ENCODE measurements around the gene WDR18.

The WDR18 gene

DNA sequence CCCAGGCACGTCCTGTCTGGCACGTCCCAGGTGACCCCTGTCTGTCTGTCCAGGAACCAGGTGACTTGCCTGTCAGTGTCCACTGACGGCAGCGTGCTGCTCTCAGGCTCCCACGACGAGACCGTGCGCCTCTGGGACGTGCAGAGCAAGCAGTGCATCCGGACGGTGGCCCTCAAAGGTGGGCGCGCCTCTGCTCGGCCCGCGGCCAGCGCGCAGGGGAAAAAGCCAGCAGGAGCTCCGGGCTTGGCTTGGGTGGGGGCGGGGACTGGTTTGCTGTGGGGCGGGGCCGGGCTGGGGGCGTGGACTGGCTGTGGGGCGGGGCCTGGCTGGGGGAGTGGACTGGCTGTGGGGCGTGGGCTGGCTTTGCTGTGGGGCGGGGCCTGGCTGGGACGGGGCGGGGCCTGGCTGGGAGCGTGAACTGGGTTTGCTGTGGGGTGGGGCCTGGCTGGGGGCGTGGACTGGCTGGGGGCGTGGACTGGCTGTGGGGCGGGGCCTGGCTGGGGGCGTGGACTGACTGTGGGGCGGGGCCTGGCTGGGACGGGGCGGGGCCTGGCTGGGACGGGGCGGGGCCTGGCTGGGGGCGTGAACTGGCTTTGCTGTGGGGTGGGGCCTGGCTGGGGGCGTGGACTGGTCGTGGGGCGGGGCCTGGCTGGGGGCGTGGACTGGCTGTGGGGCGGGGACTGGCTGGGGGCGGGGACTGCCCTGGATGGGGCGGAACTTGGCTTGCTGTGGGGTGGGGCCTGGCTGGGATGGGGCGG is 7.2 kb downstream of the WDR18 start:
- peak in 1 of 2 experiments; percentile 54 for DNase-seq (ENCODE audit: low read depth in 1 of 2, low spot score in 1 of 2)
- Histone ChIP-seq H3K27ac (replicated peaks) (no peak overlapping the region), H3K27me3 (ENCODE audit: insufficient read depth, poor library complexity, severe bottlenecking) (peaks cover 2% of the 10 kb centered on the region), H3K4me3 (replicated peaks; ENCODE audit: insufficient read depth, low read length) (no peak overlapping the region)
- TF ChIP-seq SPI1 (IDR thresholded peaks at IDR 0.05; ENCODE audit: borderline replicate concordance, low read depth) (no peak), GABPA (IDR thresholded peaks at IDR 0.05; ENCODE audit: low read depth) (no peak), POLR2AphosphoS5 (IDR thresholded peaks at IDR 0.05; ENCODE audit: low read depth) (no peak)
- TF ChIP-seq, protein P1, sequence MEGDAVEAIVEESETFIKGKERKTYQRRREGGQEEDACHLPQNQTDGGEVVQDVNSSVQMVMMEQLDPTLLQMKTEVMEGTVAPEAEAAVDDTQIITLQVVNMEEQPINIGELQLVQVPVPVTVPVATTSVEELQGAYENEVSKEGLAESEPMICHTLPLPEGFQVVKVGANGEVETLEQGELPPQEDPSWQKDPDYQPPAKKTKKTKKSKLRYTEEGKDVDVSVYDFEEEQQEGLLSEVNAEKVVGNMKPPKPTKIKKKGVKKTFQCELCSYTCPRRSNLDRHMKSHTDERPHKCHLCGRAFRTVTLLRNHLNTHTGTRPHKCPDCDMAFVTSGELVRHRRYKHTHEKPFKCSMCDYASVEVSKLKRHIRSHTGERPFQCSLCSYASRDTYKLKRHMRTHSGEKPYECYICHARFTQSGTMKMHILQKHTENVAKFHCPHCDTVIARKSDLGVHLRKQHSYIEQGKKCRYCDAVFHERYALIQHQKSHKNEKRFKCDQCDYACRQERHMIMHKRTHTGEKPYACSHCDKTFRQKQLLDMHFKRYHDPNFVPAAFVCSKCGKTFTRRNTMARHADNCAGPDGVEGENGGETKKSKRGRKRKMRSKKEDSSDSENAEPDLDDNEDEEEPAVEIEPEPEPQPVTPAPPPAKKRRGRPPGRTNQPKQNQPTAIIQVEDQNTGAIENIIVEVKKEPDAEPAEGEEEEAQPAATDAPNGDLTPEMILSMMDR (IDR thresholded peaks at IDR 0.05; ENCODE audit: insufficient read depth, low read length): no peak

DNA sequence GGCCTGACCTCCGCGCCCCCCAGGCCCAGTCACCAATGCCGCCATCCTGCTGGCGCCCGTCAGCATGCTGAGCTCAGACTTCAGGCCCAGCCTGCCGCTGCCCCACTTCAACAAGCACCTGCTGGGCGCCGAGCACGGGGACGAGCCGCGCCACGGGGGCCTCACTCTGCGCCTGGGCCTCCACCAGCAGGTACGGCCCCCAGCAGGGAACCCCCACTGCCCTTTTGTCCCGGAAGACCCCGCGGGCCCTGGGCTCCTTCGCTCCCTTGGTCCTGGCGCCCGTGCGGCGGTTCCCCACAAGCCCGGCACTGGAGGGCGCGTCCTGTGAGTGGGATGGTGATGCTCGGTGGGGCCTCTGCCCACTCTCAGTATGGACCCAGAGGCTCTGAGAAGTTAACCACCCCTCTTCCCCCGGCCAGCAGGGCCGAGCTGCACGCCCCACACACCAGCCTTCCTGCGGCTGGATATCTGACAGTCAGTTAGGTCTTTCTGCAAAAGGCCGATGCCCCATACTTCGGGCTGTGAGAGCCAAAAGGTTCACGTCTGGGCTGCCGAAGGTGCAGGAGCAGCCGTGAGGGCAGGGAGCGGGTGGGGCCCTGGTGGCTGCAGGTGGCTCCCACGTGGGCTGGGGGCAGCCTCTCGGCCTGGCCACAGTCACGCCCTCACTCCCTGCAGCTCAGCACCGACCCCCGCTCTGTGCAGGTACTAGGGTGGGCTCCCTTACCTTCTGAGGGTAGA is 8.0 kb downstream of the WDR18 start:
- DNase-seq (ENCODE audit: low read depth in 1 of 2, low spot score in 1 of 2): no peak
- H3K4me3 ChIP-seq (replicated peaks; ENCODE audit: insufficient read depth, low read length): no peak overlapping the region
- H3K27ac ChIP-seq (replicated peaks): no peak overlapping the region
- TF ChIP-seq, protein P1 (IDR thresholded peaks at IDR 0.05; ENCODE audit: insufficient read depth, low read length): no peak
- TF ChIP-seq POLR2AphosphoS5 (IDR thresholded peaks at IDR 0.05; ENCODE audit: low read depth) (no peak), SPI1 (IDR thresholded peaks at IDR 0.05; ENCODE audit: borderline replicate concordance, low read depth) (no peak), GABPA (IDR thresholded peaks at IDR 0.05; ENCODE audit: low read depth) (no peak)
- H3K27me3 ChIP-seq (ENCODE audit: insufficient read depth, poor library complexity, severe bottlenecking): peaks cover 10% of the 10 kb centered on the region

DNA sequence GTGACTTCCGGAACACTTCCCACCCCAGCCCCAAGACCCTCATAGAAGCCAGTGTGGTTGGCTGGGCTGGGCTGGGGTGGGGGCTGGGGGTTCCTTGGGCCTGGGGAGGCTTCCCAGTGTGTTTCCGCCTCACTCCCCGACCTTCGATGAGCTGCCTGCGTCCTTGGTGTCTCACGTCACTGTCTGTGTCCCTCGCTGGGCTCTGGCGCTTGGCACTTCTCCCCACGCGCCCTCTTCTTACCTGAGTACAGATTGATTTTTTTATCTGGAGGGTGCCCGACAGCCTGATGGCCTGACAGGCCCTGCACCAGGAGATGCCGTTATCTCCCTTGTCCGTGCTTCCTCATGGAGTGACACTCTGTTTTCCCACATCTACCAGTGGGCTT is 8.5 kb downstream of the WDR18 start:
- peaks cover 15% of the 10 kb centered on the region for H3K27me3 ChIP-seq (ENCODE audit: insufficient read depth, poor library complexity, severe bottlenecking)
- TF ChIP-seq GABPA (IDR thresholded peaks at IDR 0.05; ENCODE audit: low read depth) (no peak), POLR2AphosphoS5 (IDR thresholded peaks at IDR 0.05; ENCODE audit: low read depth) (no peak), SPI1 (IDR thresholded peaks at IDR 0.05; ENCODE audit: borderline replicate concordance, low read depth) (no peak)
- TF ChIP-seq, protein P1 (IDR thresholded peaks at IDR 0.05; ENCODE audit: insufficient read depth, low read length): no peak
- TF ChIP-seq, protein P2, sequence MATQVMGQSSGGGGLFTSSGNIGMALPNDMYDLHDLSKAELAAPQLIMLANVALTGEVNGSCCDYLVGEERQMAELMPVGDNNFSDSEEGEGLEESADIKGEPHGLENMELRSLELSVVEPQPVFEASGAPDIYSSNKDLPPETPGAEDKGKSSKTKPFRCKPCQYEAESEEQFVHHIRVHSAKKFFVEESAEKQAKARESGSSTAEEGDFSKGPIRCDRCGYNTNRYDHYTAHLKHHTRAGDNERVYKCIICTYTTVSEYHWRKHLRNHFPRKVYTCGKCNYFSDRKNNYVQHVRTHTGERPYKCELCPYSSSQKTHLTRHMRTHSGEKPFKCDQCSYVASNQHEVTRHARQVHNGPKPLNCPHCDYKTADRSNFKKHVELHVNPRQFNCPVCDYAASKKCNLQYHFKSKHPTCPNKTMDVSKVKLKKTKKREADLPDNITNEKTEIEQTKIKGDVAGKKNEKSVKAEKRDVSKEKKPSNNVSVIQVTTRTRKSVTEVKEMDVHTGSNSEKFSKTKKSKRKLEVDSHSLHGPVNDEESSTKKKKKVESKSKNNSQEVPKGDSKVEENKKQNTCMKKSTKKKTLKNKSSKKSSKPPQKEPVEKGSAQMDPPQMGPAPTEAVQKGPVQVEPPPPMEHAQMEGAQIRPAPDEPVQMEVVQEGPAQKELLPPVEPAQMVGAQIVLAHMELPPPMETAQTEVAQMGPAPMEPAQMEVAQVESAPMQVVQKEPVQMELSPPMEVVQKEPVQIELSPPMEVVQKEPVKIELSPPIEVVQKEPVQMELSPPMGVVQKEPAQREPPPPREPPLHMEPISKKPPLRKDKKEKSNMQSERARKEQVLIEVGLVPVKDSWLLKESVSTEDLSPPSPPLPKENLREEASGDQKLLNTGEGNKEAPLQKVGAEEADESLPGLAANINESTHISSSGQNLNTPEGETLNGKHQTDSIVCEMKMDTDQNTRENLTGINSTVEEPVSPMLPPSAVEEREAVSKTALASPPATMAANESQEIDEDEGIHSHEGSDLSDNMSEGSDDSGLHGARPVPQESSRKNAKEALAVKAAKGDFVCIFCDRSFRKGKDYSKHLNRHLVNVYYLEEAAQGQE (IDR thresholded peaks at IDR 0.05; ENCODE audit: insufficient replicate concordance, low read depth): no peak
- DNase-seq (ENCODE audit: low read depth in 1 of 2, low spot score in 1 of 2): no peak
- no peak overlapping the region for H3K4me3 ChIP-seq (replicated peaks; ENCODE audit: insufficient read depth, low read length)
- no peak overlapping the region for H3K27ac ChIP-seq (replicated peaks)

DNA sequence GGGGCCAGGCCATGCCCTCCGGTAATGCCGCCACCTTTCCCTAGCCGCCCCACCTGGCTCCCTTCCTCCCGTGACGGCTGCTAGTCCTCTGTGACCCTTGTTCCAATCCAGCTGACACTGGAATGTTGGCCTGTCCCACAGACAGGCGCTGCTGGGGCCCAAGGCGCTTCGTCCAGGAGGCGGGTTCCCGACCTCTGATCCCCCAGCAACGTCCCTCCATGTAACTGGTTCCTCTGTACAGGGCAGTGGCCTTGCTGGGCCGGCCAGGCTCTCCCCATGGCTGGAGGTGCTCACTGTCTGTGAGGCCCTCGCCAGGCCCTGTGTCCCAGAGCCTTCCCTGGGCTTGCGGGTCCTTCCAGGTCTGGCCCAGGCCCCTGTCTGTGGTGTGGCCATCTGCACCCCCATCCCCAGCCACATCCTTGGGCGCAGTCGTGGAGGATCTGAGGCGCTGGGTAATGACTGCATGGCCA is 9.3 kb downstream of the WDR18 start:
- Histone ChIP-seq H3K27ac (replicated peaks) (no peak overlapping the region), H3K27me3 (ENCODE audit: insufficient read depth, poor library complexity, severe bottlenecking) (peaks cover 20% of the 10 kb centered on the region), H3K4me3 (replicated peaks; ENCODE audit: insufficient read depth, low read length) (no peak overlapping the region)
- DNase-seq (ENCODE audit: low read depth in 1 of 2, low spot score in 1 of 2): no peak
- no peak for TF ChIP-seq POLR2AphosphoS5 (IDR thresholded peaks at IDR 0.05; ENCODE audit: low read depth)
- TF ChIP-seq GABPA (IDR thresholded peaks at IDR 0.05; ENCODE audit: low read depth): no peak
- TF ChIP-seq, protein P2 (IDR thresholded peaks at IDR 0.05; ENCODE audit: insufficient replicate concordance, low read depth): no peak
- TF ChIP-seq, protein P1 (IDR thresholded peaks at IDR 0.05; ENCODE audit: insufficient read depth, low read length): no peak

Data from HL-60 (cell line).